OCI-M2 (cell line): ENCODE data around the gene FIP1L1.
A peak's percentile ranks its signal among the peaks of the same experiment; 100 is the strongest.
"Not testable (repeated sequence)": the region's sequence is repeated elsewhere in the genome, so short reads cannot be mapped to it uniquely, and the experiment has no call there.

Experiments used
- DNase-seq: peaks from one replicate; lab custom pipeline; 2025; ENCODE audit not compliant: unreplicated experiment; lab: John Stamatoyannopoulos, UW

FIP1L1 gene

GRCh38 chr4:53377319-53378170, at the start of gene FIP1L1:
TSS of gene FIP1L1 (plus strand) at chr4:53377641. CDS start at chr4:53377839, 198 bp downstream.
- peak; percentile 45 for DNase-seq

GRCh38 chr4:53334916-53335315, 42.5 kb upstream of the FIP1L1 start:
- DNase-seq, result not testable (repeated sequence)

- not testable (repeated sequence) for DNase-seq
Measured at GRCh38 chr4:53340145-53340544, 37.3 kb upstream of the FIP1L1 start.

- not testable (repeated sequence) for DNase-seq
Measured at GRCh38 chr4:53346392-53346791, 31.0 kb upstream of the FIP1L1 start.

- no peak for DNase-seq
Measured at GRCh38 chr4:53346920-53347852, 30.3 kb upstream of the FIP1L1 start.

GRCh38 chr4:53348046-53348445, 29.4 kb upstream of the FIP1L1 start:
- no peak for DNase-seq

- DNase-seq, result no peak
Measured at GRCh38 chr4:53349091-53349491, 28.4 kb upstream of the FIP1L1 start.

- no peak for DNase-seq
Measured at GRCh38 chr4:53354012-53354722, 23.3 kb upstream of the FIP1L1 start.

GRCh38 chr4:53355930-53356521, 21.4 kb upstream of the FIP1L1 start:
- no peak for DNase-seq

- no peak for DNase-seq
Measured at GRCh38 chr4:53361451-53361850, 16.0 kb upstream of the FIP1L1 start.

GRCh38 chr4:53362093-53362492, 15.3 kb upstream of the FIP1L1 start:
- no peak for DNase-seq

GRCh38 chr4:53364624-53365023, 12.8 kb upstream of the FIP1L1 start:
- no peak for DNase-seq

- DNase-seq, result no peak
Measured at GRCh38 chr4:53365121-53365485, 12.3 kb upstream of the FIP1L1 start.

GRCh38 chr4:53365486-53366300, 11.7 kb upstream of the FIP1L1 start, which contains the start of gene SCFD2:
TSS of gene SCFD2 (minus strand) at chr4:53366061.
- peak; percentile 67 for DNase-seq

GRCh38 chr4:53366301-53366716, 11.1 kb upstream of the FIP1L1 start:
- no peak for DNase-seq

- DNase-seq, result no peak
Measured at GRCh38 chr4:53367721-53368120, 9.7 kb upstream of the FIP1L1 start.

GRCh38 chr4:53371049-53371448, 6.4 kb upstream of the FIP1L1 start:
- DNase-seq, result no peak

GRCh38 chr4:53371843-53372521, 5.5 kb upstream of the FIP1L1 start:
- no peak for DNase-seq

- DNase-seq, result no peak
Measured at GRCh38 chr4:53374777-53375258, 2.6 kb upstream of the FIP1L1 start.
